ENCODE data around the gene ZNF511. TPM values are rescaled to one million over a fixed set of nuclear protein-coding genes. Genes with fewer than 3 reads are reported as not detected.

Gene ZNF511
- total and polyA plus RNA-seq, 2 donors (not counting 1 experiment from before 2014, with no cell fraction given) = 30.7 to 45.1 TPM

DNA sequence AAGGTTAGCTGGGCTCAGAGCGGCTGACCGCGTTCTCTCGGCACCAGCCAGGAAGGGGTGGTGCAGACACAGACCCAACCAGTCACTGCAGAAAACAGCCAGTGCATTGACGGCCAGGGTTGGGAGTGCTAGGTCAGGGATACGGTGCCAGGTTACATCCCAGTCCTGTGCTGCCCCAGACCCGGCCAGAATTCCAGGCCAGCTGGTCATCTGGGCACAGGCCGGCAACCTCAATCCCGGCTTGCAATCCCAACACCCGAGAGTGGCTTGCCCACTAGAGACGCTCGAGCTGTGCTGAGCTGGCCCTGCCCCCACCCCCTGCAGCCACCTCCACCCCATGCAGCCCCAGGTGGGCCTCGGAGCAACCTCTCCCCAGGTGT is 42.2 kb downstream of the ZNF511 start:
- ATAC-seq (ENCODE audit: low read depth) (no peak), DNase-seq (no peak)
- Histone ChIP-seq H2AFZ (ENCODE audit: insufficient read depth, low read depth, low read length, poor library complexity, severe bottlenecking) (no peak overlapping the region), H3K27ac (ENCODE audit: low read length in 2 of 2) (no peak overlapping the region), H3K27me3 (replicated peaks in 1 of 4; ENCODE audit: control extremely low read depth in 1 of 4, control insufficient read depth in 3 of 4, insufficient read depth in 4 of 4, low read length in 3 of 4) (peaks cover 0 to 19% (median 5%) of the 10 kb centered on the region in 4 experiments), H3K4me3 (ENCODE audit: control extremely low read depth in 1 of 5, extremely low read depth in 1 of 5, insufficient read depth in 1 of 5, low read depth in 2 of 5, low read length in 4 of 5) (no peak overlapping the region), H3K4me1 (ENCODE audit: control insufficient read depth in 2 of 2, insufficient read depth in 2 of 2, low read length in 2 of 2) (peaks cover 0 to 6% of the 10 kb centered on the region in 2 donors), H4K20me1 (ENCODE audit: control insufficient read depth, insufficient read depth, low read length, poor library complexity, severe bottlenecking) (peaks cover 6% of the 10 kb centered on the region), H3K9me3 (ENCODE audit: control extremely low read depth in 1 of 3, control insufficient read depth in 2 of 3, insufficient read depth in 1 of 3, low read length in 2 of 3) (peaks cover 0 to 15% (median 0%) of the 10 kb centered on the region in 3 donors), H3K36me3 (replicated peaks in 1 of 2; ENCODE audit: control extremely low read depth in 1 of 2, control insufficient read depth in 1 of 2, extremely low read depth in 1 of 2, insufficient read depth in 2 of 2, low read length in 1 of 2) (peaks cover 0 to 1% of the 10 kb centered on the region in 2 experiments), H3K9ac (ENCODE audit: low read length) (no peak overlapping the region), H3K4me2 (replicated peaks; ENCODE audit: low read depth, low read length, poor library complexity, severe bottlenecking) (no peak overlapping the region), H3K79me2 (ENCODE audit: control insufficient read depth, insufficient read depth, low read length) (peaks cover 17% of the 10 kb centered on the region)
- Mint-ChIP-seq H3K27me3 (peaks cover 5% of the 10 kb centered on the region), H3K27ac (no peak overlapping the region), H3K4me1 (peaks cover 7% of the 10 kb centered on the region), H3K4me3 (no peak overlapping the region), H3K9me3 (ENCODE audit: insufficient read depth) (no peaks in the 10 kb centered on the region)
- CTCF ChIA-PET = no interaction called here
- WGBS (ENCODE audit: insufficient coverage) = 63% methylated on average over 13 of the region's 13 CpGs
- TF ChIP-seq, protein P1, sequence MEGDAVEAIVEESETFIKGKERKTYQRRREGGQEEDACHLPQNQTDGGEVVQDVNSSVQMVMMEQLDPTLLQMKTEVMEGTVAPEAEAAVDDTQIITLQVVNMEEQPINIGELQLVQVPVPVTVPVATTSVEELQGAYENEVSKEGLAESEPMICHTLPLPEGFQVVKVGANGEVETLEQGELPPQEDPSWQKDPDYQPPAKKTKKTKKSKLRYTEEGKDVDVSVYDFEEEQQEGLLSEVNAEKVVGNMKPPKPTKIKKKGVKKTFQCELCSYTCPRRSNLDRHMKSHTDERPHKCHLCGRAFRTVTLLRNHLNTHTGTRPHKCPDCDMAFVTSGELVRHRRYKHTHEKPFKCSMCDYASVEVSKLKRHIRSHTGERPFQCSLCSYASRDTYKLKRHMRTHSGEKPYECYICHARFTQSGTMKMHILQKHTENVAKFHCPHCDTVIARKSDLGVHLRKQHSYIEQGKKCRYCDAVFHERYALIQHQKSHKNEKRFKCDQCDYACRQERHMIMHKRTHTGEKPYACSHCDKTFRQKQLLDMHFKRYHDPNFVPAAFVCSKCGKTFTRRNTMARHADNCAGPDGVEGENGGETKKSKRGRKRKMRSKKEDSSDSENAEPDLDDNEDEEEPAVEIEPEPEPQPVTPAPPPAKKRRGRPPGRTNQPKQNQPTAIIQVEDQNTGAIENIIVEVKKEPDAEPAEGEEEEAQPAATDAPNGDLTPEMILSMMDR (IDR thresholded peaks at IDR 0.05) = no peak
- POLR2A ChIA-PET = no interaction called here
- intact Hi-C loops (cut with micrococcal nuclease) = no loop called here

DNA sequence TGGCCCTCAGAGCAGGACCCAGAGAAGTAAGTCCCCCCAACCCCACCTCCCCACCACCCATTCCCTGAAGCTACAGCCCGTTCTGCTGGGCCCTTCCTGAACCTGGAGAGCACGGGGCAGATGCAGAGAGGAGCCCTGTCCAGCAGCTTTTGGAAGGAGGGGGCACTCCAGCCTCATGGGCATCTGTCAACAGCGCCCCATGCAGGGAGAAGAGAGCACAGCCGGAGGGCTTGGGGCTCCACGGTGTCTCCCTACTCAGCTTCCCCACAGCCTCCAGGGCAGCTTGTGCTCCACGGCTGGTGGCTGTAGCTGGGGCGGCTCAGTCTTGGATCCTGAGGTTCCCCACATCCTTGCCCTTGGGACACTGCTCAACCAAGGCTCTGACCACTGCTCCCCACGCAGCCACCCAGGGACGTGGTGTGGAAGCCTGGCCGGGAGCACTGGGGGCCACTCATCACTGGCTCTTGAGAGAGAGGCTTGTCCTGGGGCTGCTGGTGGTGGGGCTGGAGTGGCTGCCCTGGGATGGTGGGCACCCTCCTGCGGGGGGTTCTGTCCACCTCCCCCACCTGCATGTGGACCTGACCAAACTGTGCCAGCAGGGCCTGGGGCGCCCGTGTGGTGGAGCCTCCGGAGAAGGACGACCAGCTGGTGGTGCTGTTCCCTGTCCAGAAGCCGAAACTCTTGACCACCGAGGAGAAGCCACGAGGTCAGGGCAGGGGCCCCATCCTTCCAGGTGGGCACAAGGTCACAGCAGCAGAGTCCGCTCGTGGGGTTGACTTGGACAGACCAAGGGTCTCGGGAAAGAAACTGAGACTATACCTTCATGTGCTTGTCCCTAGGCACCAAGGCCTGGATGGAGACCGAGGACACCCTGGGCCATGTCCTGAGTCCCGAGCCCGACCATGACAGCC is 42.9 kb downstream of the ZNF511 start:
- Mint-ChIP-seq H3K4me1 (peaks cover 9% of the 10 kb centered on the region), H3K9me3 (ENCODE audit: insufficient read depth) (no peaks in the 10 kb centered on the region), H3K27me3 (peaks cover 5% of the 10 kb centered on the region), H3K27ac (no peak overlapping the region), H3K4me3 (no peak overlapping the region)
- POLR2A ChIA-PET = no interaction called here
- Histone ChIP-seq H3K27ac (ENCODE audit: low read length in 2 of 2) (no peak overlapping the region), H3K4me1 (ENCODE audit: control insufficient read depth in 2 of 2, insufficient read depth in 2 of 2, low read length in 2 of 2) (peaks cover 5 to 11% of the 10 kb centered on the region in 2 donors), H3K36me3 (replicated peaks in 1 of 2; ENCODE audit: control extremely low read depth in 1 of 2, control insufficient read depth in 1 of 2, extremely low read depth in 1 of 2, insufficient read depth in 2 of 2, low read length in 1 of 2) (peaks cover 0 to 3% of the 10 kb centered on the region in 2 experiments), H4K20me1 (ENCODE audit: control insufficient read depth, insufficient read depth, low read length, poor library complexity, severe bottlenecking) (peaks cover 14% of the 10 kb centered on the region), H3K27me3 (replicated peaks in 1 of 4; ENCODE audit: control extremely low read depth in 1 of 4, control insufficient read depth in 3 of 4, insufficient read depth in 4 of 4, low read length in 3 of 4) (peaks cover 0 to 15% (median 5%) of the 10 kb centered on the region in 4 experiments), H3K79me2 (ENCODE audit: control insufficient read depth, insufficient read depth, low read length) (peaks cover 24% of the 10 kb centered on the region), H3K4me3 (ENCODE audit: control extremely low read depth in 1 of 5, extremely low read depth in 1 of 5, insufficient read depth in 1 of 5, low read depth in 2 of 5, low read length in 4 of 5) (no peak overlapping the region), H3K9me3 (ENCODE audit: control extremely low read depth in 1 of 3, control insufficient read depth in 2 of 3, insufficient read depth in 1 of 3, low read length in 2 of 3) (peaks cover 0 to 15% (median 0%) of the 10 kb centered on the region in 3 donors), H3K4me2 (replicated peaks; ENCODE audit: low read depth, low read length, poor library complexity, severe bottlenecking) (no peak overlapping the region), H3K9ac (ENCODE audit: low read length) (no peak overlapping the region), H2AFZ (ENCODE audit: insufficient read depth, low read depth, low read length, poor library complexity, severe bottlenecking) (no peak overlapping the region)
- WGBS (ENCODE audit: insufficient coverage) = 75% methylated on average over 24 of the region's 24 CpGs
- ATAC-seq (ENCODE audit: low read depth) = no peak
- CTCF ChIA-PET = no interaction called here
- intact Hi-C loops (cut with micrococcal nuclease) = no loop called here
- DNase-seq = no peak
- TF ChIP-seq, protein P1 (IDR thresholded peaks at IDR 0.05) = no peak
- TF ChIP-seq EZH2 (IDR thresholded peaks at IDR 0.05; ENCODE audit: borderline replicate concordance, insufficient read depth, low read depth, low read length, poor library complexity, severe bottlenecking) = no peak
